ENCODE measurements around the gene ZFX.

Gene ZFX

DNA sequence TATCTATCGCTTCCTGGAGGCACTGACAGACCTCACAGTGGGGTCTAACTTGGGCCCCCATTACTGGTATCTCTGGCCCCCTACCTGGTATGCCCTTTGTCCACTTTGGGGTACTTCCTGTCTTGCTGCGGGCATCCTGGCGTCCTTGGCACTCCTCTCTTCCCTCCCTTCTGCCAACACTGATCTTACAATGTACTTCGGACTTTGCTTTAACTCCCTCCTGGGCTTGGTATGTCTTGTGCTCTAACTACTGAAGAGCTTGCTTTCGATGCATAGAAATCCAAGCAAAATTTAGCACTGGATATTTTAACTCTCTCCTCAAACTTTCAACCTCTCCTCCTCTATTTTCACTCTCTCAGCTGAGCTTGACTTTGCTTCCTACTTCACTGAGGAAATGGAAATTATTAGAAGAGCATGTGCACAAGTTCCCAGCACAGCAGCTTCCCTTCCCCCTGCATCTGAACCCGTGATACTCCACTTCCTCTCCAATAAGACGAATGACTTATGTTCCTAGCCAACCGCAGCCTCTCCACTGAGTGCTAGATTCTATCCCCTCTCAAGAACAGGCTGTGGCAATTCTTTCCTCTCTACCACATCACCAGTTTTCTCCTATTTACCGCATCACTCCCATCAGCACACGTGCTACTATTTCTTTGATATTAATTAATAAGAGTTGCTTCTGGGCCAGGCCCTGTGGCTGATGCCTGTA lies 111.5 kb downstream of the ZFX start:
- TF ChIP-seq, protein P1, sequence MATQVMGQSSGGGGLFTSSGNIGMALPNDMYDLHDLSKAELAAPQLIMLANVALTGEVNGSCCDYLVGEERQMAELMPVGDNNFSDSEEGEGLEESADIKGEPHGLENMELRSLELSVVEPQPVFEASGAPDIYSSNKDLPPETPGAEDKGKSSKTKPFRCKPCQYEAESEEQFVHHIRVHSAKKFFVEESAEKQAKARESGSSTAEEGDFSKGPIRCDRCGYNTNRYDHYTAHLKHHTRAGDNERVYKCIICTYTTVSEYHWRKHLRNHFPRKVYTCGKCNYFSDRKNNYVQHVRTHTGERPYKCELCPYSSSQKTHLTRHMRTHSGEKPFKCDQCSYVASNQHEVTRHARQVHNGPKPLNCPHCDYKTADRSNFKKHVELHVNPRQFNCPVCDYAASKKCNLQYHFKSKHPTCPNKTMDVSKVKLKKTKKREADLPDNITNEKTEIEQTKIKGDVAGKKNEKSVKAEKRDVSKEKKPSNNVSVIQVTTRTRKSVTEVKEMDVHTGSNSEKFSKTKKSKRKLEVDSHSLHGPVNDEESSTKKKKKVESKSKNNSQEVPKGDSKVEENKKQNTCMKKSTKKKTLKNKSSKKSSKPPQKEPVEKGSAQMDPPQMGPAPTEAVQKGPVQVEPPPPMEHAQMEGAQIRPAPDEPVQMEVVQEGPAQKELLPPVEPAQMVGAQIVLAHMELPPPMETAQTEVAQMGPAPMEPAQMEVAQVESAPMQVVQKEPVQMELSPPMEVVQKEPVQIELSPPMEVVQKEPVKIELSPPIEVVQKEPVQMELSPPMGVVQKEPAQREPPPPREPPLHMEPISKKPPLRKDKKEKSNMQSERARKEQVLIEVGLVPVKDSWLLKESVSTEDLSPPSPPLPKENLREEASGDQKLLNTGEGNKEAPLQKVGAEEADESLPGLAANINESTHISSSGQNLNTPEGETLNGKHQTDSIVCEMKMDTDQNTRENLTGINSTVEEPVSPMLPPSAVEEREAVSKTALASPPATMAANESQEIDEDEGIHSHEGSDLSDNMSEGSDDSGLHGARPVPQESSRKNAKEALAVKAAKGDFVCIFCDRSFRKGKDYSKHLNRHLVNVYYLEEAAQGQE (IDR thresholded peaks at IDR 0.05; ENCODE audit: insufficient read depth in 1 of 2, low read depth in 2 of 2, low read length in 2 of 2): no peak
- TF ChIP-seq POLR2AphosphoS5 (IDR thresholded peaks at IDR 0.05; ENCODE audit: low read depth, low read length) (no peak), TAF1 (IDR thresholded peaks at IDR 0.05; ENCODE audit: borderline replicate concordance, insufficient read depth, low read length) (no peak), SIN3A (IDR thresholded peaks at IDR 0.05; ENCODE audit: borderline replicate concordance, insufficient read depth, low read length) (no peak), FOXP2 (optimal IDR thresholded peaks at IDR 0.05; ENCODE audit: borderline replicate concordance, extremely low read depth, extremely low read length, insufficient read depth) (no peak)

DNA sequence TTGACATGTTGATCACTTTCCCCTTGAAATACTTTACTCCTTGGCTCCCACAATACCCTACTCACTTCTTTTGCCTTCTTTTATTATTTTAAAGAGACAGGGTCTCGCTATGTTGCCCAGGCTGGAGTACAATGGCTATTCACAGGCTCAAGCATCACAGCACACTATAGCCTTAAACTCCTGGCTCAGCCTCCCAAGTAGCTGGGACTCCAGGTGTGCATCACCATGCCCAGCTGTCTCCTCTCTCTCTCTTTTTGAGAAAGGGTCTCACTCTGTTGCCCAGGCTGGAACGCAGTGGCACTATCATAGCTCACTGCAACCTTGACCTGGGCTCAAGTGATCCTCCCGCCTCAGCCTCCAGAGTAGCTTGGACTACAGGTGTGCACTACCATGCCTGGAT lies 112.8 kb downstream of the ZFX start:
- TF ChIP-seq POLR2AphosphoS5 (IDR thresholded peaks at IDR 0.05; ENCODE audit: low read depth, low read length) (no peak), SIN3A (IDR thresholded peaks at IDR 0.05; ENCODE audit: borderline replicate concordance, insufficient read depth, low read length) (no peak)

DNA sequence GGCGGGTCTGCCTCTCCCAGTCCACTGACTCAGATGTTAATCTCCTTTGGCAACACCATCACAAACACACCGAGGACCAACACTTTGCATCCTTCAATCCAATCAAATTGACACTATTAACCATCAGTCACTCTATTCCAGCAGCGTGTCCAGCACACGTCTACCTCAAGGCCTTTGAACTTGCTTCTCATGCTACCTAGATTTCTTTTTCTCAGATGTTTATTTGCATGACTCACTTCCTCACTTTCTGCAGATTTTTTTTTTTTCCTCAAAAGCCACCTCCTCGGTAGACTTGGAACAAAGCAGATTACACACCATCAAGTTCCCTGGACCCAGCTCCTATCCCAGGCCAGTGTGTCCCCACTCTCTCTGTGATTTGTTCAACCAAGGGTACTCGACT lies 114.9 kb downstream of the ZFX start:
- TF ChIP-seq FOXP2 (optimal IDR thresholded peaks at IDR 0.05; ENCODE audit: borderline replicate concordance, extremely low read depth, extremely low read length, insufficient read depth) (no peak), SIN3A (IDR thresholded peaks at IDR 0.05; ENCODE audit: borderline replicate concordance, insufficient read depth, low read length) (no peak), POLR2AphosphoS5 (IDR thresholded peaks at IDR 0.05; ENCODE audit: low read depth, low read length) (no peak), TAF1 (IDR thresholded peaks at IDR 0.05; ENCODE audit: borderline replicate concordance, insufficient read depth, low read length) (no peak)
- TF ChIP-seq, protein P1 (IDR thresholded peaks at IDR 0.05; ENCODE audit: insufficient read depth in 1 of 2, low read depth in 2 of 2, low read length in 2 of 2): no peak
